HG03520 (cell line): Measurements from ENCODE around the gene ARHGEF17.
"Not testable (repeated sequence)": the region's sequence is repeated elsewhere in the genome, so short reads cannot be mapped to it uniquely, and the experiment has no call there.

Experiments
- ATAC-seq: cut with Tn5 transposase; IDR thresholded peaks from one replicate; pipeline ENCODE4 v1.9.1; 2021; ENCODE audit warnings: mild to moderate bottlenecking, moderate library complexity; ENCODE audit not compliant: unreplicated experiment

ARHGEF17 gene

GRCh38 chr11:73271936-73272679 lies 36.0 kb upstream of the ARHGEF17 start, which contains the start of gene P2RY6:
P2RY6 (plus strand) TSS chr11:73272338; CDS start chr11:73296519, 24,181 bp downstream.
- ATAC-seq: no peak

- ATAC-seq: no peak
These were observed 35.4 kb upstream of the ARHGEF17 start for GRCh38 chr11:73272680-73273038.

GRCh38 chr11:73273222-73273895 lies 34.7 kb upstream of the ARHGEF17 start:
- no peak for ATAC-seq

DNA sequence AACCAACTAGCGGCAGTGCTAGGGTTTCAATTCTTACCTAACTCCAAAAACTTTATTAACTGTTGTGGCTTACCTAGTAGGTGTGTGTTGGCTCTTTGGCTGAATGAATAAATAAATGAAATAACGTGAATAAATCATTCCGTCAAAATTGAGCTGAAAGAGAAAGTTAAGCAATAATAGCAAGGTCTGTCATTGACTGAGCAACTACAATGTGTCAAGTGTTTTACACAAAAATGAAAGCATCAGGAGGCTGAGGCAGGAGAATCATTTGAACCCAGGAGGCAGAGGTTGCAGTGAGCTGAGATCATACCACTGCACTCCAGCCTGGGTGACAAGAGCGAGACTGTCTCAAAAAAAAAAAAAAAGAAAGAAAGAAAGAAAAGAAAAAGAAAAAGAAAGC lies 33.9 kb upstream of the ARHGEF17 start:
- ATAC-seq: not testable (repeated sequence)

DNA sequence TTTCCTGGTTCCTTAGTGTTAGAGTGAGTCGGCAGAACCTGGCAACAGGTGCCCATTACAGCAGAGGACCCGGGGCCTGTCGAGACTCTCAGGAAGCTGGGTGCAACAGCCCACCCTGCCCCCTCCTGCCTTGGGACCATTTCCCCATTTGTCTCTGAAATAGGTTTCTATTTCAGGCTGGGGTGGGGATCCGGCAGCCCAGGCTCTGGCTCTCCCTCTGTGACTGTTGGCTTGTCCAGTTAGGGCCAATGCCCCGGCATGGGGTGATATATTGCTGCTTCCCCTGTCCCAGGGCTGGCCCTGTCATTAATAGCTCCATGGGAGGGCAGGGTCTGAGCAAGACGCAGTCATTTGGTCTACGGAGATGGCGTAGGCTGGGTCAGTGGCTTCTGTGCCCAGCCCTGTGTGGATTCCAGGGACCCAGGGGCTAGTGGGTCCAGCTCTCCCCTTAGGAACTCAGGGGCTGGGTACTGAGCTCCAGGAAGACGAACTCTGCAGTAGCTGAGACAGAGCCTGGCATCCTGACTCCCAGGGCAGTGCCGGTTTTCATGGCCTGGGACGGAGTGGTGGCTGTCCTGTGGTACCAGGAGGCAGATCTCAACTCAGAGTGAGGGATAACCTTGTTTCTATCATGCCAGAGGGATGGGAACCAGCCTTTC lies 33.2 kb upstream of the ARHGEF17 start:
- ATAC-seq: no peak

DNA sequence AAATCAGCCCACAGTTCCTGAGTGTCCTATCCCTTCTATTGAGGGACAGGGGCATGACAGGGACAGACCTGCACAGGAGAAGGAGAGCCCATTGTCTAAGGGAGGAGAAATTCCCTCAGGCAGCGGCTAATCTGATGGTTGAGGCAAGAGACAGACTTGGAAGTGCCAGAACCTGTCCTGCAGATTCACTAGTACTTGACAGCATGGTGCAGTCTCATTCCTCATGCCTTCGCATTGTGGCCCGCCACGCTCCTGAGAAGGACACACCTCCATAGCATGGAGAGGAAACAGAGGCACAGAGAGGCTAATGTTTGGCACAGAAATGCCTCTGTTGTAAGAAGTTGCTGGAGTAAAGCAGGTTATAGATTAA lies 32.7 kb upstream of the ARHGEF17 start:
- ATAC-seq: no peak

DNA sequence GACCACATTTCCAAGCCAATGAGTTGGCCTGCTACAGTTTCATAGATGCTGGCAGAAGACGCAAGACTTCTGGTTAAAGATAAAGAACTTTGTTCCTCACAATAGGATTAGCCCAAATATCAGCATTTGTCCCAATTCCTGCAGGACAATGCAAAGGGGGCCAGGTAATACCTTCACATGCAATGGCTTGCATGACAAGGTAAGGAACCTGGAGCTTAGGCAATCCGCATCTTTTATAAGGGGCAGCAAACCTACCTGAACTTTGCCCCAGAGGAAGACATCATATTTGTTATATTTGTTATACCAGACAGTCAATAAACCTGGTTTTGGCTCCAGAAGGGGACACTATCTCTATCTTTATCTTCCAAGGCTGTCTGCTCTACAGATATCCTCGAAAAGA lies 30.6 kb upstream of the ARHGEF17 start:
- ATAC-seq: no peak

- no peak for ATAC-seq
These were observed 27.4 kb upstream of the ARHGEF17 start for GRCh38 chr11:73280626-73281025.

- ATAC-seq: no peak
These were observed 26.8 kb upstream of the ARHGEF17 start for GRCh38 chr11:73281201-73281741.

- ATAC-seq: no peak
These were observed 26.0 kb upstream of the ARHGEF17 start for GRCh38 chr11:73281796-73282660.

- ATAC-seq: no peak
These were observed 24.6 kb upstream of the ARHGEF17 start for GRCh38 chr11:73283276-73284000.

- no peak for ATAC-seq
These were observed 24.0 kb upstream of the ARHGEF17 start for GRCh38 chr11:73284106-73284505.

- no peak for ATAC-seq
These were observed 22.4 kb upstream of the ARHGEF17 start for GRCh38 chr11:73285721-73286120.

- no peak for ATAC-seq
These were observed 21.8 kb upstream of the ARHGEF17 start for GRCh38 chr11:73286240-73286810.

DNA sequence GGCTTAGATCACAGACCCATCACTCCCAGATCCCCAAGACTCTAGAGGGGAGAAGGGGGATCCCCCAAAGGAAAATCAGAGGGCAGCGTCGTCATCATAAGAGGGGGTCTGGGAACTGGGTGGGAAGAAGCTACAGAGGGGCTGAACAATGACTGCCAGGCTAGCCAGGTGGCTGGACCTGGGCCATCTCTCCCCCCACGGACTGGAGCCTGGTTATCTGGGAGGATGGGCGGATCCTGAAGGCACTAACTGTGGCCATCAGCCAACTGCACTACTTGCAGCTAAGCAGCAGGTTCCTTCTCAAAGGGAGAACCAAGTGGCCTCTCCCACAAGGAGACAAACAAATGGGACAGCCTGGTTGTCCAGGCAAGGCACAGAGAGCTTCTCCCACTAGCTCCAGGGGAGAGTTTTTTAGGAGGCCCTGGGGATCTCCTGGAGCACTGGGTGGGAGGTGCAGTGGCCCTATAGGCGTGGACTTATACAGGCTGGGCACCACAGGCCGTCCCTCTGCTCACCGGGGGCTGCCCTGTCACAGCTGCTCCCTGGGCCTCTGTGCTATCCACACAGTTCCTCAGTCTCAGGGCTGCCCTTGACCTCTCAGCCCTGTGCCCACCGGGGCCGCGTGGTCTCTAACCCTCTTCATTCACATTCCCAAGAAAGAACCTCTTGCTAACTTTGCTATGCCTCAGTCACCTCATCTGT lies 20.5 kb upstream of the ARHGEF17 start:
- ATAC-seq: no peak

- ATAC-seq: no peak
These were observed 19.7 kb upstream of the ARHGEF17 start for GRCh38 chr11:73288192-73288872.

GRCh38 chr11:73288873-73289707 lies 19.0 kb upstream of the ARHGEF17 start:
- peak; percentile 61 for ATAC-seq

DNA sequence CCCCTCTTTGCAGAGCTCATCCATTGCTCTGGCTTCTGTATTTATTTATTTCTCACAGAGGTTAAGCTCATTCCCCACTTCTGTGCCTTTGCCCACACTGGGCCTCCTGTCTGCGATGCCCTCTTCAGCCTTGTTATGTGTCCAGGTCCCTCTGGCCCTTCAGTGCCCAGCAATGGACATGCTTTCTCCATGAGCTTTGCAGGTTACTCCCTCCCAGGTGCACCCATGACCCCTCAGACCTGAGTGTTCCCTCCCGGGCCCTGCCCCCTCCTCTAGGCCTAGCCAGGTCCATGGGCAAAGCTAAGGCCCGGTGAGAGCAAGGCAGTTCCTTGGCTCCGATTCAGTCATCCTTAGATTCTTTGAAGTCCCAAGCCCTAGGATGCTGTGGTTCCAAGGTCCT lies 17.5 kb upstream of the ARHGEF17 start:
- ATAC-seq: no peak
